WTC11 (cell line): ENCODE results near the gene MYPOP. TPM values are rescaled to one million over a fixed set of nuclear protein-coding genes. Genes with fewer than 3 reads are reported as not detected.

Source experiments
- ATAC-seq: fragments of 200-7000 bp; cut with Tn5 transposase; 2 replicates; pipeline ENCODE4 v1.10.0; 2021; ENCODE audit warnings: mild to moderate bottlenecking, moderate library complexity
- CTCF ChIA-PET: fragments of 300-600 bp; sonication (Branson Sonifier 250); formaldehyde crosslinking; loops from one replicate; lab custom pipeline; 2021; ENCODE audit warnings: antibody characterized with exemption; lab: Charles Lee
- POLR2A ChIA-PET: fragments of 350-600 bp; sonication (Branson Sonifier 250); formaldehyde crosslinking; loops from one replicate; lab custom pipeline; 2021; ENCODE audit warnings: antibody characterized with exemption; lab: Charles Lee
- DNase-seq: peaks from one replicate; pipeline ENCODE4 v3.0.0; 2021; ENCODE audit warnings: low spot score
- H3K27ac Mint-ChIP-seq: 2 replicates; pipeline ENCODE4 v1.8.0; 2021; ENCODE audit warnings: mixed read lengths
- H3K27me3 Mint-ChIP-seq: 2 replicates; pipeline ENCODE4 v1.8.0; 2021; ENCODE audit warnings: low read depth, mild to moderate bottlenecking, moderate library complexity, mixed read lengths
- H3K36me3 Mint-ChIP-seq: 2 replicates; pipeline ENCODE4 v1.8.0; 2021; ENCODE audit warnings: mixed read lengths
- H3K4me1 Mint-ChIP-seq: 2 replicates; pipeline ENCODE4 v1.8.0; 2022; ENCODE audit warnings: mixed read lengths
- H3K4me3 Mint-ChIP-seq: 2 replicates; pipeline ENCODE4 v1.8.0; 2021; ENCODE audit warnings: mild to moderate bottlenecking, moderate library complexity, mixed read lengths
- H3K9me3 Mint-ChIP-seq: 2 replicates; pipeline ENCODE4 v1.8.0; 2021; ENCODE audit warnings: mixed read lengths
- ARID4B ChIP-seq: sonication (generic); formaldehyde crosslinking; IDR thresholded peaks from 2 replicates; pipeline ENCODE4 v1.8.0; 2023; ENCODE audit warnings: missing genetic modification reagents, mild to moderate bottlenecking, borderline replicate concordance
- ATF2 ChIP-seq: sonication (generic); formaldehyde crosslinking; IDR thresholded peaks from 2 replicates; pipeline ENCODE4 v1.8.1; 2022; ENCODE audit warnings: low read depth, missing genetic modification reagents, borderline replicate concordance
- ATF6 ChIP-seq: sonication (generic); formaldehyde crosslinking; IDR thresholded peaks from 2 replicates; pipeline ENCODE4 v1.8.1; 2023; ENCODE audit warnings: mild to moderate bottlenecking, missing genetic modification reagents
- CTCF ChIP-seq: fragments of 200-600 bp; IDR thresholded peaks from 2 replicates; pipeline ENCODE4 v1.8.0; 2022; ENCODE audit warnings: antibody characterized with exemption
- FOXP1 ChIP-seq: sonication (generic); formaldehyde crosslinking; IDR thresholded peaks from 2 replicates; pipeline ENCODE4 v1.8.0; 2022; ENCODE audit warnings: missing genetic modification reagents, mild to moderate bottlenecking, moderate library complexity, borderline replicate concordance
- GABPB1 ChIP-seq: sonication (generic); formaldehyde crosslinking; IDR thresholded peaks from 2 replicates; pipeline ENCODE4 v1.8.1; 2023; ENCODE audit warnings: mild to moderate bottlenecking, missing genetic modification reagents
- IRF1 ChIP-seq: sonication (generic); formaldehyde crosslinking; IDR thresholded peaks from 2 replicates; pipeline ENCODE4 v1.8.0; 2023; ENCODE audit warnings: missing genetic modification reagents
- JAZF1 ChIP-seq: fragments of 250-450 bp; sonication (Bioruptor Pico); IDR thresholded peaks from 2 replicates; pipeline ENCODE4 v1.9.0; 2021; ENCODE audit warnings: moderate library complexity, mild to moderate bottlenecking, inconsistent platforms
- MAX ChIP-seq: sonication (generic); formaldehyde crosslinking; IDR thresholded peaks from 2 replicates; pipeline ENCODE4 v1.8.0; 2022; ENCODE audit warnings: mild to moderate bottlenecking, missing genetic modification reagents
- NFATC4 ChIP-seq: fragments of 250-450 bp; sonication (Bioruptor Pico); IDR thresholded peaks from 2 replicates; pipeline ENCODE4 v1.9.0; 2021; ENCODE audit warnings: mild to moderate bottlenecking
- NFE2L1 ChIP-seq: sonication (generic); formaldehyde crosslinking; IDR thresholded peaks from 2 replicates; pipeline ENCODE4 v1.8.1; 2023; ENCODE audit warnings: missing genetic modification reagents
- NR1H2 ChIP-seq: sonication (generic); formaldehyde crosslinking; IDR thresholded peaks from 2 replicates; pipeline ENCODE4 v1.9.0; 2021; ENCODE audit warnings: mild to moderate bottlenecking, moderate library complexity, missing genetic modification reagents
- PREB ChIP-seq: sonication (generic); formaldehyde crosslinking; IDR thresholded peaks from 2 replicates; pipeline ENCODE4 v1.8.1; 2022; ENCODE audit warnings: mild to moderate bottlenecking, missing genetic modification reagents, moderate library complexity, borderline replicate concordance
- RORB ChIP-seq: fragments of 250-450 bp; sonication (Bioruptor Pico); IDR thresholded peaks from 2 replicates; pipeline ENCODE4 v1.9.0; 2021; ENCODE audit warnings: mild to moderate bottlenecking
- TCF7 ChIP-seq: sonication (generic); formaldehyde crosslinking; IDR thresholded peaks from 2 replicates; pipeline ENCODE4 v1.8.0; 2022; ENCODE audit warnings: mild to moderate bottlenecking, low read depth, missing genetic modification reagents, moderate library complexity
- TP53 ChIP-seq: sonication (generic); formaldehyde crosslinking; IDR thresholded peaks from 2 replicates; pipeline ENCODE4 v1.8.1; 2023; ENCODE audit warnings: mild to moderate bottlenecking, missing genetic modification reagents
- ZBTB21 ChIP-seq: sonication (generic); formaldehyde crosslinking; IDR thresholded peaks from 2 replicates; pipeline ENCODE4 v1.8.1; 2023; ENCODE audit warnings: mild to moderate bottlenecking, missing genetic modification reagents, borderline replicate concordance
- ZNF232 ChIP-seq: sonication (generic); formaldehyde crosslinking; IDR thresholded peaks from 2 replicates; pipeline ENCODE4 v1.8.0; 2022; ENCODE audit warnings: mild to moderate bottlenecking, missing genetic modification reagents
- ZNF396 ChIP-seq: fragments of 250-450 bp; sonication (Bioruptor Pico); IDR thresholded peaks from 2 replicates; pipeline ENCODE4 v1.8.0; 2021; ENCODE audit warnings: mild to moderate bottlenecking, moderate library complexity, borderline replicate concordance
- ZSCAN18 ChIP-seq: fragments of 250-450 bp; sonication (Bioruptor Pico); IDR thresholded peaks from 2 replicates; pipeline ENCODE4 v2.1.2; 2022; ENCODE audit warnings: mild to moderate bottlenecking, moderate library complexity
- total RNA-seq: library from RNA; stranded (reverse); gene quantifications from 3 replicates; pipeline ENCODE4 v1.2.3, GENCODE V29; 2021

MYPOP gene
- total RNA-seq, 1 experiment from 2014 or later = 13.6 TPM

- Mint-ChIP-seq H3K4me3 (peak overlapping the region; percentile 76), H3K27ac (peak overlapping the region; percentile 98), H3K27me3 (no peaks in the 10 kb centered on the region), H3K4me1 (peaks cover 40% of the 10 kb centered on the region), H3K9me3 (no peaks in the 10 kb centered on the region), H3K36me3 (no peaks in the 10 kb centered on the region)
- ChIA-PET POLR2A (interaction anchor here (1.0 to 3.0 kb wide), 3 partner anchors 19 to 114 kb away, joined by 6 to 42 read pairs (median 6); partner anchors contain the start of genes FOXA3, SIX5 and SYMPK), CTCF (interaction anchor here (0.6 to 8.5 kb wide), 14 partner anchors 18 to 795 kb away, joined by 3 to 212 read pairs (median 5); partner anchors contain the start of genes CCDC61, DMWD, FOXA3 and MYPOP)
- ATAC-seq = peak; percentile 33
- DNase-seq = peak; percentile 94
- TF ChIP-seq MAX (CRISPR knock-in tag) (peak; percentile 37; the same call in 1 of the 2 replicates), FOXP1 (CRISPR knock-in tag) (no peak), IRF1 (CRISPR knock-in tag) (no peak), CTCF (peak; percentile 87), ZBTB21 (CRISPR knock-in tag) (peak; percentile 80; the same call in 1 of the 2 replicates), ZSCAN18 (CRISPR knock-in tag) (peak; percentile 83; the same call in 1 of the 2 replicates), JAZF1 (CRISPR knock-in tag) (no peak), ZNF396 (CRISPR knock-in tag) (no peak), ZNF232 (CRISPR knock-in tag) (peak; percentile 40; the same call in 1 of the 2 replicates), NR1H2 (CRISPR knock-in tag) (no peak), PREB (CRISPR knock-in tag) (no peak), NFATC4 (CRISPR knock-in tag) (no peak), TP53 (CRISPR knock-in tag) (no peak), NFE2L1 (CRISPR knock-in tag) (no peak), ATF6 (no peak), TCF7 (no peak), ATF2 (CRISPR knock-in tag) (no peak), ARID4B (peak; percentile 59; the same call in 1 of the 2 replicates), GABPB1 (CRISPR knock-in tag) (peak; percentile 46), RORB (no peak)
Measured at GRCh38 chr19:45882652-45883585, 19.5 kb downstream of the MYPOP start.
